ENCODE data around the gene COL8A1. TPM values are rescaled to one million over a fixed set of nuclear protein-coding genes. Genes with fewer than 3 reads are reported as not detected.
"Not testable (repeated sequence)": the region's sequence is repeated elsewhere in the genome, so short reads cannot be mapped to it uniquely, and the experiment has no call there.

The COL8A1 gene
- total RNA-seq (10 to 100 TPM in 1 of 6 donors, 1 to 10 TPM in 1, under 1 TPM in 4; 0.24 to 10.1 (median 0.59) TPM), polyA plus RNA-seq (under 1 TPM; 0.35 to 0.87 TPM)

DNA sequence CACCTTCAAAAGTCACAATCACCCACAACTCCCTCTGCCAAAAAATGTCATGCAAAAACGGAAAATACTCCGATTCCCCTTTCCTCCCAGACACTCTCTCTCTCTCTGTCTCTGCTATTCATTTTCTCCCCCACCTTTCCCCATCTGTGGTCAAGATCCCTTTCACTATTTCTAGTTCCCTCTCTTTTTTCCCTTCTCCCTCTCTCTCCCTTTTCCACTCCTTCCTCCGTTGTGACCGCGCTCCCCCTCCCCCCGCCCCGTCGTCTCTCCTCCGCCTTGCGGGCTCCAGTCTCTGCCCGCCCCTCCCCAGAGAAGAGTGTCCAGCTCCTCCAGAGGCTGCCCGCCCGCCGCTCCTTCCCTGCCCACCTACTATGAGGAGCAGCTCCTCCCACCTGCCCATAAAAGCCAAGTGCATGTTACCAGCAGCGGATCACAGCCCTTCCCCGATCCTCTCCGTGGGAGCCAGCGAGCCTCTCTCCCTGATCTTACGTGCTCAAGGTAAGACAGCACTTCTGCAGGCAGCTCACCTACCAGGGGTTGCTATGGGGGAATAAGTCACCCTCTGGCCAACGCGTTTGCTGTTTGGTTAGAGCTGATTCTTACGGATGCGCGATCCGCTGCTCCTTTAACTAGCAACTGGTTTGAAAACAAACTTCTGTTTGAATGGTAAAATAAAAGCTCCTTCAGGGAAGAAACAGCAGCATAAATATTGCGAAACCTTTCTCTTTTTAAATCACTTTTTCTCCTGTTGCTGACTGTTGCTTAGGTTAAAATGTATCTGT, at the start of gene COL8A1:
Gene COL8A1 (plus strand): TSS at position 428 of the 782 bp plus-strand sequence. CDS start 152,089 bp downstream, outside the sequence.
- H3K4me1 ChIP-seq: peaks cover 0 to 9% (median 5%) of the 10 kb centered on the region in 3 donors
- peak within 1 kb of the TSS in 2 of 4 donors; percentile 13 to 33 for H3K4me3 ChIP-seq
- intact Hi-C loops (cut with DNase I): no loop called here
- DNase-seq (peak in 2 of 6 donors; percentile 61), FAIRE-seq (no peak), ATAC-seq (peak in 3 of 4 donors; percentile 50 to 76 (median 65))
- TF ChIP-seq, protein P1, sequence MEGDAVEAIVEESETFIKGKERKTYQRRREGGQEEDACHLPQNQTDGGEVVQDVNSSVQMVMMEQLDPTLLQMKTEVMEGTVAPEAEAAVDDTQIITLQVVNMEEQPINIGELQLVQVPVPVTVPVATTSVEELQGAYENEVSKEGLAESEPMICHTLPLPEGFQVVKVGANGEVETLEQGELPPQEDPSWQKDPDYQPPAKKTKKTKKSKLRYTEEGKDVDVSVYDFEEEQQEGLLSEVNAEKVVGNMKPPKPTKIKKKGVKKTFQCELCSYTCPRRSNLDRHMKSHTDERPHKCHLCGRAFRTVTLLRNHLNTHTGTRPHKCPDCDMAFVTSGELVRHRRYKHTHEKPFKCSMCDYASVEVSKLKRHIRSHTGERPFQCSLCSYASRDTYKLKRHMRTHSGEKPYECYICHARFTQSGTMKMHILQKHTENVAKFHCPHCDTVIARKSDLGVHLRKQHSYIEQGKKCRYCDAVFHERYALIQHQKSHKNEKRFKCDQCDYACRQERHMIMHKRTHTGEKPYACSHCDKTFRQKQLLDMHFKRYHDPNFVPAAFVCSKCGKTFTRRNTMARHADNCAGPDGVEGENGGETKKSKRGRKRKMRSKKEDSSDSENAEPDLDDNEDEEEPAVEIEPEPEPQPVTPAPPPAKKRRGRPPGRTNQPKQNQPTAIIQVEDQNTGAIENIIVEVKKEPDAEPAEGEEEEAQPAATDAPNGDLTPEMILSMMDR (IDR thresholded peaks at IDR 0.05): no peak
- no peaks in the 10 kb centered on the region for H3K9me3 ChIP-seq
- H3K27ac ChIP-seq: no peak within 1 kb of the TSS
- H3K27me3 ChIP-seq: peaks cover 0 to 29% (median 5%) of the 10 kb centered on the region in 4 donors
- WGBS, 2 donors: 2 to 4% methylated on average over 26 of the region's 26 CpGs
- H3K36me3 ChIP-seq: no peaks in the 10 kb centered on the region

DNA sequence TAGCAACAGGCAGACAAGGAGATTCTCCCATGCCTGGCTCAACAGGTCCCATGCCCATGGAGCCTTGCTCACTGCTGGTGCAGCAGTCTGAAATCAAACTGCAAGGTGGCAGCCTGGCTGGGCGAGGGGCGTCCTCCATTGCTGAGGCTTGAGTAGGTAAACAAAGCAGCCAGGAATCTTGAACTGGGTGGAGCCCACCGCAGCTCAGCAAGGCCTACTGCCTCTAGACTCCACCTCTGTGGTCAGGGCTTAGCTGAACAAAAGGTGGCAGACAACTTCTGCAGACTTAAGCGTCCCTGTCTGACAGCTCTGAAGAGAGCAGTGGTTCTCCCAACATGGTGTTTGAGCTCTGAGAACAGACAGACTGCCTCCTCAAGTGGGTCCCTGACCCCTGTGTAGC, 49.2 kb upstream of the COL8A1 start:
- H3K27me3 ChIP-seq; H3K4me1 ChIP-seq; H3K36me3 ChIP-seq; intact Hi-C loops (cut with DNase I); H3K9me3 ChIP-seq; ATAC-seq; H3K27ac ChIP-seq; H3K4me3 ChIP-seq; FAIRE-seq: not testable (repeated sequence)
- DNase-seq: peak in 1 of 6 donors; percentile 19
- 16 to 20% methylated on average over 4 of the region's 4 CpGs for WGBS, 2 donors

DNA sequence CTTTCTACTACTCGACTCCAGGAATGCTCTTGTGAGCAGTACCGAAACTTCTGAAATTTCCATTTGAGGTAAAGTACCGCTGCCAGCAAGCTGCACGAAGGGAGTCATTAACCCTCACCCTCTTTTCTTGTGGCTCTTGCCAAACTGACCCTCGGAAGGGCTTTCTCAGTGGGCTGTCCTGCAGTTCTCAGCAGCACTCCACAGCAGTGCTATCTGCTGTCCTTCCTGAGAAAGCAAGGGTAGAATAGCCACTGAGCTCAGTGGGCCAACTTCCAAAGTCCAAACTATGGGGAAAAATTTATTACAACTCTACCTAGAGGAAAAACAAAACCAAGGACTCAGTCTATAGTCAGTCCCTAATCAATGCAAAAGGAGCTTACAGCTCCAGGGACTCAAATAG, 38.5 kb upstream of the COL8A1 start:
- no peak for FAIRE-seq
- Histone ChIP-seq H3K27ac (no peak overlapping the region), H3K27me3 (no peaks in the 10 kb centered on the region), H3K9me3 (no peaks in the 10 kb centered on the region), H3K4me3 (no peak overlapping the region), H3K36me3 (no peaks in the 10 kb centered on the region), H3K4me1 (no peaks in the 10 kb centered on the region)
- 60 to 71% methylated on average over 5 of the region's 5 CpGs for WGBS, 2 donors
- TF ChIP-seq, protein P1 (IDR thresholded peaks at IDR 0.05): no peak
- DNase-seq: no peak
- ATAC-seq: no peak
- intact Hi-C loops (cut with DNase I): no loop called here

DNA sequence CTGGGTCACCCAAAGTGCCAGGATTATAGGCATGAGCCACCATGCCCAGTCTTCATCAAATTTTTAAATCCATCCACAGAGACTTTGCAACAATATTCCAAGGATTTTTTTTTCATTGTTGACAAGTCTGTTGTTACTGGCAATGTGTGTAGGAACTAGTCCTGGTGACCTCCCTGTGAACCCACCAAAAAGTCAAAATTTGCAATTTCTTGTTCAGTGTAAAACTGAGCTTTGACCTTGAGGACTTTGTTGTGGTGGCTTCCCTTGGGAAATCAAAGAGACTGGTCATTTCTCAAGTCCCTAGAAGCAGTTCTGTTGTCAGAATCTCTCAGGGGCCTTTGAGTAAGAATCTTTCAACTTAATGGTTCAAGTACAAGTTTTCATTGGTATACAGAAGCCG, 36.9 kb upstream of the COL8A1 start:
- 69 to 74% methylated on average over 1 of the region's 1 CpG for WGBS, 2 donors
- DNase-seq (no peak), FAIRE-seq (no peak), ATAC-seq (no peak)
- no peaks in the 10 kb centered on the region for H3K27me3 ChIP-seq
- no peaks in the 10 kb centered on the region for H3K4me1 ChIP-seq
- TF ChIP-seq, protein P1 (IDR thresholded peaks at IDR 0.05): no peak
- no peak overlapping the region for H3K27ac ChIP-seq
- intact Hi-C loops (cut with DNase I): no loop called here
- no peaks in the 10 kb centered on the region for H3K36me3 ChIP-seq
- no peak overlapping the region for H3K4me3 ChIP-seq
- no peaks in the 10 kb centered on the region for H3K9me3 ChIP-seq

DNA sequence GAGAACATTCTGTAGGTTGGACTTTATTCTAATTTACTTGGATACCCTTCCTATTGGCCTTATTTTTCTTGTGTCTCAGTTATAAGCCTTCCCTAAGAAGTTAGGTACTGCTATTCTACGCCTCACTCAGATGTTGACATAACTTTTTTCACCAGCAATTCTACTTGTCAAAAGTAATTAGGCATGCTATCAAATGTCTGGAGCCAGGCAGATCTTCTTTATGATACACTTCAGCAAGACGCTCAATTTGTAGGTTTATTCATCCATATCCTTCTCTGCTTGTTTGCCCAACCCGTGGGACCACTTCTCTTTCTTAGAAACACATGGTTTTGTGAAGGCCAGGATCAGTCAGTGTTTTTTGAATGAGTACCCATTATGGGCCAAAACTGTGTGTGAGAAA, 36.2 kb upstream of the COL8A1 start:
- no peak overlapping the region for H3K27ac ChIP-seq
- 36 to 54% methylated on average over 3 of the region's 3 CpGs for WGBS, 2 donors
- H3K36me3 ChIP-seq: no peaks in the 10 kb centered on the region
- intact Hi-C loops (cut with DNase I): no loop called here
- H3K9me3 ChIP-seq: no peaks in the 10 kb centered on the region
- H3K27me3 ChIP-seq: no peaks in the 10 kb centered on the region
- ATAC-seq (no peak), FAIRE-seq (no peak), DNase-seq (no peak)
- TF ChIP-seq, protein P1 (IDR thresholded peaks at IDR 0.05): no peak
- H3K4me1 ChIP-seq: no peaks in the 10 kb centered on the region
- H3K4me3 ChIP-seq: no peak overlapping the region
